ENCODE results near the gene ANXA1. TPM values are rescaled to one million over a fixed set of nuclear protein-coding genes. Genes with fewer than 3 reads are reported as not detected.

ANXA1 gene
- total RNA-seq (2014; rRNA removed) (176 and 192 TPM in 2 replicates), Bru-seq, nascent RNA (percentile 97 among the genes with signal in this experiment), BruChase-seq, experiment 1, labeled RNA remaining after a 6-hour chase (percentile 94 among the genes with signal in this experiment), BruChase-seq, experiment 2, labeled RNA remaining after a 2-hour chase (percentile 88 among the genes with signal in this experiment)
- long read RNA-seq, transcript ANXA1-201 (13 exons, 1,509 nt), result major isoform, 237 of 277 reads
- long read RNA-seq, partial matches to known transcripts, result 11 of 277 reads
- long read RNA-seq, other reads (novel, unspliced or antisense), result 29 of 277 reads

DNA sequence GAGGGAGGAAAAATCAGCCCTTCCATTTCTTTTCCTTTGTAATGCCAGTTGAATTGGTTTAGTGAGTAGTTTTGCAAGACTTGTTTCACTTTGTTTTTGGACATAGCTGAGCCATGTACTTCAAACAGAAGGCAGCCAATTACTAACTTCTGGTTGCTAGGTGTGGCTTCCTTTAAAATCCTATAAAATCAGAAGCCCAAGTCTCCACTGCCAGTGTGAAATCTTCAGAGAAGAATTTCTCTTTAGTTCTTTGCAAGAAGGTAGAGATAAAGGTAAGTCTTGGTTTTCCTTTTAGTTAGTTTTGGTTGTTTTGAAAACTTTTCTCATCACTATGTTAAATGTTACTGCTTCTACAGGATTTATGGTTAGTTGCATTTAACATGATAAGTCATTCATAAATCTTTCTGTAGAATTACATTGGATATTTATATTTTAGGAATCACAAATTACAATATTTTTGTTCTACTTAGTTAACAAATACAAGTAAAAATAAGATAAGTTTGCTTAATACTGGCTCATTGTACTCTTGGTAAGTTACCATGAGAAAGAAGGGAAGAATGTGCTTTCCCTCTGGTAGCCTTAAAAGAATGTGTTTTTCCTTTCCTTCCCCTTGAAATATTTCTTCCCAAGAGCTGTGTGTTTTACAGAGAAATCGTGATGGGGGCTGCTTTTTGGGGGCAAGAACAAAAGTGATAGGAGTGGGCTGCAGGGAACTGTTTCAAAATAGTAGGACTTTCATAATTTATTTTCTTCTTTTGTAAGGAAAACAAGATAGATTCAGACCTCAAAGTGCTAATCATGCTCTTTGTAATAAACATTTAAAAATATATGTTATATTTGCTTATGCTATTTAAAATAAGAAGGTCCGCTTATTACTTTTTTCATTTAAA lies at the start of gene ANXA1:
TSS of gene ANXA1 (plus strand) at position 213 of the 890 bp plus-strand sequence. CDS start 6,671 bp downstream, outside the sequence.
- H3K9me2 ChIP-seq (replicated peaks; ENCODE audit: low read length), result no peaks in the 10 kb centered on the region
- no peak within 1 kb of the TSS for H2AFZ ChIP-seq (ENCODE audit: low read length)
- POLR2A ChIA-PET (ENCODE audit: unreplicated experiment), result interaction anchor here (0.5 to 1.1 kb wide), 4 partner anchors 16 to 836 kb away, joined by 3 to 5 read pairs (median 4); no protein-coding TSS in a partner anchor
- H4K20me1 ChIP-seq (ENCODE audit: low read length), result peaks cover 38% of the 10 kb centered on the region
- H3K4me1 ChIP-seq (ENCODE audit: insufficient read depth, low read length), result peaks cover 62% of the 10 kb centered on the region
- no peaks in the 10 kb centered on the region for H3K9me3 ChIP-seq (ENCODE audit: low read length)
- CTCF ChIA-PET, result no interaction called here
- no peaks in the 10 kb centered on the region for H3K27me3 ChIP-seq (ENCODE audit: low read length)
- H3K79me2 ChIP-seq (ENCODE audit: low read length), result peaks cover 52% of the 10 kb centered on the region
- BruUV-seq (replicated peaks), result TSS peak; percentile 62
- peak within 1 kb of the TSS; percentile 86 for H3K4me3 ChIP-seq (ENCODE audit: low read length)
- ATAC-seq (peak; percentile 75), DNase-seq (peak; percentile 86)
- peak within 1 kb of the TSS; percentile 85 for H3K27ac ChIP-seq (ENCODE audit: low read length)
- intact Hi-C loops (cut with micrococcal nuclease), result loop anchor here (5.0 kb wide), 1 partner anchor 625 kb away; no protein-coding TSS in a partner anchor
- peaks cover 17% of the 10 kb centered on the region for H3K36me3 ChIP-seq (ENCODE audit: low read depth, low read length)
- peak within 1 kb of the TSS; percentile 93 for H3K4me2 ChIP-seq (ENCODE audit: low read length)
- H3K9ac ChIP-seq (ENCODE audit: low read length), result peak within 1 kb of the TSS; percentile 86
- H3F3A ChIP-seq (ENCODE audit: low read length, unreplicated experiment), result peaks cover 10% of the 10 kb centered on the region
- no peak for TF ChIP-seq EZH2 (IDR thresholded peaks at IDR 0.05; ENCODE audit: low read length, unreplicated experiment)
- TF ChIP-seq, protein P1, sequence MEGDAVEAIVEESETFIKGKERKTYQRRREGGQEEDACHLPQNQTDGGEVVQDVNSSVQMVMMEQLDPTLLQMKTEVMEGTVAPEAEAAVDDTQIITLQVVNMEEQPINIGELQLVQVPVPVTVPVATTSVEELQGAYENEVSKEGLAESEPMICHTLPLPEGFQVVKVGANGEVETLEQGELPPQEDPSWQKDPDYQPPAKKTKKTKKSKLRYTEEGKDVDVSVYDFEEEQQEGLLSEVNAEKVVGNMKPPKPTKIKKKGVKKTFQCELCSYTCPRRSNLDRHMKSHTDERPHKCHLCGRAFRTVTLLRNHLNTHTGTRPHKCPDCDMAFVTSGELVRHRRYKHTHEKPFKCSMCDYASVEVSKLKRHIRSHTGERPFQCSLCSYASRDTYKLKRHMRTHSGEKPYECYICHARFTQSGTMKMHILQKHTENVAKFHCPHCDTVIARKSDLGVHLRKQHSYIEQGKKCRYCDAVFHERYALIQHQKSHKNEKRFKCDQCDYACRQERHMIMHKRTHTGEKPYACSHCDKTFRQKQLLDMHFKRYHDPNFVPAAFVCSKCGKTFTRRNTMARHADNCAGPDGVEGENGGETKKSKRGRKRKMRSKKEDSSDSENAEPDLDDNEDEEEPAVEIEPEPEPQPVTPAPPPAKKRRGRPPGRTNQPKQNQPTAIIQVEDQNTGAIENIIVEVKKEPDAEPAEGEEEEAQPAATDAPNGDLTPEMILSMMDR (conservative IDR thresholded peaks at IDR 0.05; ENCODE audit: low read depth, low read length), result no peak
- no peak for TF ChIP-seq EZH2phosphoT487 (IDR thresholded peaks at IDR 0.05; ENCODE audit: borderline replicate concordance, low read length)

DNA sequence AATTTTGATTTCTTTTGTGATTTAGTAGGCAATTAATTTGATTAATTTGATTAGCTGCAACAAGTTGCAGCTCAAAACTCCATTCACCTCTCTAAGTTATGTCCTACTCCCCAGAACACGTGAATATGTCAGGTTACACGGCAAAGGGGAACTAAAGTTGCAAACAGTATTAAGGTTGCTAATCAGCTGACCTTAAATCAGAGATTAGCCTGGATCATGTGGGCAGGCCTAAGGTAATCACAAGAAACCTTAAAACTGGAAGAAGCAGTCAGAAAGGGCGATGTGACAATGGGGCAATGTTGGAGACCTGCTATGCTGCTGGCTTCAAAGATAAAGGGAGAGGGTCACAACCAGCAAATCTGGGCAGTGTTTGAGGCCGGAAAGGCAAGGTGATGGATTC lies 47.3 kb upstream of the ANXA1 start:
- H3K36me3 ChIP-seq (ENCODE audit: low read depth, low read length), result no peaks in the 10 kb centered on the region
- no peaks in the 10 kb centered on the region for H3K9me2 ChIP-seq (replicated peaks; ENCODE audit: low read length)
- H2AFZ ChIP-seq (ENCODE audit: low read length), result no peak overlapping the region
- no peaks in the 10 kb centered on the region for H3F3A ChIP-seq (ENCODE audit: low read length, unreplicated experiment)
- DNase-seq (no peak), ATAC-seq (no peak)
- no peaks in the 10 kb centered on the region for H3K27me3 ChIP-seq (ENCODE audit: low read length)
- no peak overlapping the region for H3K4me2 ChIP-seq (ENCODE audit: low read length)
- BruUV-seq (replicated peaks), result no TSS peak
- CTCF ChIA-PET, result no interaction called here
- H3K79me2 ChIP-seq (ENCODE audit: low read length), result no peaks in the 10 kb centered on the region
- no peak for TF ChIP-seq EZH2 (IDR thresholded peaks at IDR 0.05; ENCODE audit: low read length, unreplicated experiment)
- TF ChIP-seq EZH2phosphoT487 (IDR thresholded peaks at IDR 0.05; ENCODE audit: borderline replicate concordance, low read length), result no peak
- POLR2A ChIA-PET (ENCODE audit: unreplicated experiment), result no interaction called here
- H3K9ac ChIP-seq (ENCODE audit: low read length), result no peak overlapping the region
- no peaks in the 10 kb centered on the region for H3K9me3 ChIP-seq (ENCODE audit: low read length)
- no peak overlapping the region for H3K4me3 ChIP-seq (ENCODE audit: low read length)
- H3K27ac ChIP-seq (ENCODE audit: low read length), result no peak overlapping the region
- intact Hi-C loops (cut with micrococcal nuclease), result no loop called here
- peaks cover 16% of the 10 kb centered on the region for H3K4me1 ChIP-seq (ENCODE audit: insufficient read depth, low read length)
- no peaks in the 10 kb centered on the region for H4K20me1 ChIP-seq (ENCODE audit: low read length)

DNA sequence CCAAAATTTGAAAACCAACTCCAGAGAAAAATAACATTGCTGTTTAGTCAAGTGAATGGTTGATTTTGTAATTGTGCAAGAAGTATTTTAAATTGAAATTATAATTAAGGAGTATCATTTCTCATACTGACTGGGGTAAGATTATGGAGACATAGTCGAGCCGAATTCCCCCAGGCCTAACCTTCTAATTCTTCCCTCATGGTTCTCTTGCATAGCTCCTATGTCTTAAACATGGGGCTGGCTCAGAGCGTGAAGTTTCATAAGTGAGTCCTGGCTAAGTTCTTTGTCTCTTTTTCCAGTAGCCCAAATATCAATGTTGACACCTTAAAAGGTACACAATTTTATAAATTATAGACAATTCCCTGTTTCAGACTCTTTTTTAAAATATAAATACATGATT lies 46.7 kb upstream of the ANXA1 start:
- no peak overlapping the region for H3K27ac ChIP-seq (ENCODE audit: low read length)
- DNase-seq (no peak), ATAC-seq (no peak)
- no peak overlapping the region for H3K9ac ChIP-seq (ENCODE audit: low read length)
- H3K9me2 ChIP-seq (replicated peaks; ENCODE audit: low read length), result no peaks in the 10 kb centered on the region
- H3K27me3 ChIP-seq (ENCODE audit: low read length), result no peaks in the 10 kb centered on the region
- H3K4me2 ChIP-seq (ENCODE audit: low read length), result no peak overlapping the region
- H4K20me1 ChIP-seq (ENCODE audit: low read length), result no peaks in the 10 kb centered on the region
- TF ChIP-seq EZH2phosphoT487 (IDR thresholded peaks at IDR 0.05; ENCODE audit: borderline replicate concordance, low read length) (no peak), EZH2 (IDR thresholded peaks at IDR 0.05; ENCODE audit: low read length, unreplicated experiment) (no peak)
- TF ChIP-seq, protein P1 (conservative IDR thresholded peaks at IDR 0.05; ENCODE audit: low read depth, low read length), result no peak
- ChIA-PET CTCF (no interaction called here), POLR2A (ENCODE audit: unreplicated experiment) (no interaction called here)
- H3K4me1 ChIP-seq (ENCODE audit: insufficient read depth, low read length), result peaks cover 14% of the 10 kb centered on the region
- no peak overlapping the region for H3K4me3 ChIP-seq (ENCODE audit: low read length)
- intact Hi-C loops (cut with micrococcal nuclease), result no loop called here
- no TSS peak for BruUV-seq (replicated peaks)
- no peaks in the 10 kb centered on the region for H3K79me2 ChIP-seq (ENCODE audit: low read length)
- H3K36me3 ChIP-seq (ENCODE audit: low read depth, low read length), result no peaks in the 10 kb centered on the region
- H2AFZ ChIP-seq (ENCODE audit: low read length), result no peak overlapping the region
- no peaks in the 10 kb centered on the region for H3F3A ChIP-seq (ENCODE audit: low read length, unreplicated experiment)
- no peaks in the 10 kb centered on the region for H3K9me3 ChIP-seq (ENCODE audit: low read length)

All from PC-3 (cell line).